OCI-LY7 (cell line): ENCODE data around the gene EXOC6B.

Experiments used
- EZH2phosphoT487 ChIP-seq: fragments of 200-600 bp; sonication (generic); IDR thresholded peaks from 2 replicates; pipeline ENCODE4 v1.6.1; 2018; ENCODE audit warnings: low read depth, borderline replicate concordance, mild to moderate bottlenecking, mixed run types, antibody characterized with exemption, low read length, moderate library complexity, mixed read lengths
- TF ChIP-seq, protein P1 (sequence below): fragments of 200-600 bp; sonication (generic); conservative IDR thresholded peaks from 2 replicates; pipeline ENCODE4 v1.5.1; 2014; ENCODE audit warnings: mild to moderate bottlenecking, antibody characterized with exemption, low read length, moderate library complexity, mixed read lengths

GRCh38 chr2:72815655-72816278 lies 10.1 kb downstream of the EXOC6B start:
- TF ChIP-seq, protein P1, sequence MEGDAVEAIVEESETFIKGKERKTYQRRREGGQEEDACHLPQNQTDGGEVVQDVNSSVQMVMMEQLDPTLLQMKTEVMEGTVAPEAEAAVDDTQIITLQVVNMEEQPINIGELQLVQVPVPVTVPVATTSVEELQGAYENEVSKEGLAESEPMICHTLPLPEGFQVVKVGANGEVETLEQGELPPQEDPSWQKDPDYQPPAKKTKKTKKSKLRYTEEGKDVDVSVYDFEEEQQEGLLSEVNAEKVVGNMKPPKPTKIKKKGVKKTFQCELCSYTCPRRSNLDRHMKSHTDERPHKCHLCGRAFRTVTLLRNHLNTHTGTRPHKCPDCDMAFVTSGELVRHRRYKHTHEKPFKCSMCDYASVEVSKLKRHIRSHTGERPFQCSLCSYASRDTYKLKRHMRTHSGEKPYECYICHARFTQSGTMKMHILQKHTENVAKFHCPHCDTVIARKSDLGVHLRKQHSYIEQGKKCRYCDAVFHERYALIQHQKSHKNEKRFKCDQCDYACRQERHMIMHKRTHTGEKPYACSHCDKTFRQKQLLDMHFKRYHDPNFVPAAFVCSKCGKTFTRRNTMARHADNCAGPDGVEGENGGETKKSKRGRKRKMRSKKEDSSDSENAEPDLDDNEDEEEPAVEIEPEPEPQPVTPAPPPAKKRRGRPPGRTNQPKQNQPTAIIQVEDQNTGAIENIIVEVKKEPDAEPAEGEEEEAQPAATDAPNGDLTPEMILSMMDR: no peak
- TF ChIP-seq EZH2phosphoT487: no peak
